Activated T-helper 1 cell treated with anti-CD3 and anti-CD28 coated beads, Interleukin-2, amount 50 U/mL, for 16 hours (primary cell): ENCODE data around the gene SH3GL1.

Experiments
- DNase-seq, 2 donors: peaks; one replicate each; pipeline ENCODE4 v3.0.0-alpha.2; 2020; ENCODE audit warnings: low read depth in 1 of 2, low spot score in 1 of 2

SH3GL1 gene

GRCh38 chr19:4400135-4400936 is at the start of gene SH3GL1:
TSS of gene SH3GL1 (minus strand) at chr19:4400547. CDS start at chr19:4400368, 179 bp downstream.
- DNase-seq: peak; percentile 92

- no peak for DNase-seq
Measured at GRCh38 chr19:4449639-4450028, 49.3 kb upstream of the SH3GL1 start.

- DNase-seq: no peak
Measured at GRCh38 chr19:4449022-4449638, 48.8 kb upstream of the SH3GL1 start.

GRCh38 chr19:4448147-4448985 is 48.0 kb upstream of the SH3GL1 start:
- DNase-seq: no peak

- no peak for DNase-seq
Measured at GRCh38 chr19:4447327-4448146, 47.2 kb upstream of the SH3GL1 start.

- no peak for DNase-seq
Measured at GRCh38 chr19:4446704-4447200, 46.4 kb upstream of the SH3GL1 start.

GRCh38 chr19:4445963-4446703 is 45.8 kb upstream of the SH3GL1 start:
- no peak for DNase-seq

- DNase-seq: no peak
Measured at GRCh38 chr19:4444765-4445741, 44.7 kb upstream of the SH3GL1 start.

GRCh38 chr19:4443966-4444764 is 43.8 kb upstream of the SH3GL1 start:
- DNase-seq: no peak

- no peak for DNase-seq
Measured at GRCh38 chr19:4443188-4443587, 42.8 kb upstream of the SH3GL1 start.

GRCh38 chr19:4442819-4443146 is 42.4 kb upstream of the SH3GL1 start:
- no peak for DNase-seq

- no peak for DNase-seq
Measured at GRCh38 chr19:4441994-4442818, 41.9 kb upstream of the SH3GL1 start.

GRCh38 chr19:4439243-4439642 is 38.9 kb upstream of the SH3GL1 start:
- no peak for DNase-seq

GRCh38 chr19:4437103-4437502 is 36.8 kb upstream of the SH3GL1 start:
- DNase-seq: no peak

- DNase-seq: no peak
Measured at GRCh38 chr19:4436231-4436630, 35.9 kb upstream of the SH3GL1 start.

- DNase-seq: no peak
Measured at GRCh38 chr19:4434391-4434790, 34.0 kb upstream of the SH3GL1 start.

- DNase-seq: no peak
Measured at GRCh38 chr19:4432918-4433506, 32.7 kb upstream of the SH3GL1 start.
